Heart left ventricle (tissue), 16 donors: ENCODE data around the gene SORCS2. TPM values are rescaled to one million over a fixed set of nuclear protein-coding genes. Genes with fewer than 3 reads are reported as not detected.

ENCODE experiments used
- ATAC-seq, 4 donors: fragments of 200-7000 bp; cut with Tn5 transposase; one replicate each; pipeline ENCODE4 v1.9.1; 2020 to 2022; ENCODE audit warnings: moderate library complexity in 4 of 4, mild to moderate bottlenecking in 3 of 4, moderate number of reproducible peaks in 1 of 4
- DNase-seq, 5 donors: peaks; one replicate each; pipeline ENCODE4 v3.0.0-alpha.2; 2020
- H3K27ac ChIP-seq, 12 donors: fragments of 200-600 bp; sonication (generic) in 4 of 12; one replicate each; pipeline versions ENCODE4 v1.5.0 to v1.8.0; 2016 to 2022; ENCODE audit warnings: mild to moderate bottlenecking in 2 of 12
- H3K27me3 ChIP-seq, 9 donors: fragments of 200-600 bp; sonication (generic) in 2 of 9; one replicate each; pipeline versions ENCODE4 v1.5.1 to v1.8.0; 2016 to 2022; ENCODE audit warnings: mild to moderate bottlenecking in 3 of 9
- H3K36me3 ChIP-seq, 9 donors: fragments of 200-600 bp; sonication (generic) in 2 of 9; one replicate each; pipeline versions ENCODE4 v1.5.0 to v1.8.0; 2018 to 2022; ENCODE audit warnings: mild to moderate bottlenecking in 2 of 9
- H3K4me1 ChIP-seq, 12 donors: fragments of 200-600 bp; sonication (generic) in 4 of 12; one replicate each; pipeline versions ENCODE4 v1.5.0 to v1.8.0; 2016 to 2022; ENCODE audit warnings: mild to moderate bottlenecking in 3 of 12
- H3K4me3 ChIP-seq, 12 donors: fragments of 200-600 bp; sonication (generic) in 4 of 12; one replicate each; pipeline versions ENCODE4 v1.5.0 to v1.8.0; 2017 to 2022; ENCODE audit warnings: mild to moderate bottlenecking in 9 of 12, moderate library complexity in 4 of 12
- H3K9me3 ChIP-seq, 12 donors: fragments of 200-600 bp; sonication (generic) in 4 of 12; one replicate each; pipeline versions ENCODE4 v1.5.0 to v1.8.0; 2016 to 2022; ENCODE audit warnings: mild to moderate bottlenecking in 1 of 12
- POLR2A ChIP-seq, 2 donors: fragments of 450-650 bp; IDR thresholded peaks; one replicate each; pipeline ENCODE4 v1.6.1; 2017; ENCODE audit warnings: antibody characterized with exemption in 2 of 2, mild to moderate bottlenecking in 2 of 2, moderate library complexity in 2 of 2
- WGBS, 4 donors: extraction: QIAGEN DNeasy Blood & Tissue Kit in 2 of 4; methylation state at CpG; one replicate each; pipeline versions ENCODE4 v1.1.5 to v1.1.7; 2013 to 2018; 5-methylcytosine and 5-hydroxymethylcytosine counted together
- intact Hi-C, 10 donors: fragments of 100-400 bp; cut with DNase I; formaldehyde crosslinking; loops; one replicate each; pipeline versions ENCODE4 v1.11.1 to v1.14.2; 2022
- polyA plus RNA-seq, 2 donors: library from polyadenylated mRNA; stranded (reverse); fragments of 200-250 nt; gene quantifications; one replicate each; pipeline ENCODE4 v1.2.3, GENCODE V29; 2013
- total RNA-seq, 9 donors: library from RNA; depleted of rRNA in 2 of 9; stranded (reverse); fragments of >200 nt in 2 of 9; fragmentation: NEBNext Ultra II Directional in 3 of 9; extraction: Animal tissue kit (Norgen Biotek cat#: 25700) in 3 of 9; gene quantifications; one replicate each; pipeline versions ENCODE4 v1.1.0 to v1.2.4, GENCODE V29; 2016 to 2023
- TF ChIP-seq, protein P1 (sequence below), 12 donors: fragments of 200-600 bp; sonication (generic) in 4 of 12; IDR thresholded peaks; one replicate each; pipeline versions ENCODE4 v1.5.0 to v1.8.0; 2018 to 2022; ENCODE audit warnings: antibody characterized with exemption in 12 of 12, mild to moderate bottlenecking in 5 of 12
- donor health status: ischemic (EF 13 %, LVEDD 7.1; RV severe dilation, severe dysfunction).
- donor health status: healthy with polysubstance abuse.
- donor health status: DM: no; HTN: yes; CAD: no.
- donor health status: DM: no; HTN: no; CAD: no.
- donor health status: ischemic (EF 25% LVEDD 6.9; RV normal size, moderate dysfunction).
- donor health status: ischemic (EF 25% LVEDD 5.7; RV mildly dilated, moderate dysfunction).
- donor health status: healthy.
- donor health status: DM: yes; HTN: yes; CAD: no.
- donor health status: ischemic (EF 35%, LVEDD 5.7; RV mildly dilated, moderate dysfunction).
- donor health status: nonischemic (EF 11% LVEDD 7.7; RV severe dilation, severe dysfunction).
- donor health status: DM: yes; HTN: yes; CAD: no.
- donor health status: PGD.
- donor health status: ischemic (EF 29% LVEDD 5.4; RV normal size, mild dysfunction).
- donor health status: nonischemic (EF 23%, LVEDD 6.1; RV moderate dilation, normal function).

The SORCS2 gene
- total and polyA plus RNA-seq, 11 donors, result 0.28 to 5.5 (median 2.4) TPM

DNA sequence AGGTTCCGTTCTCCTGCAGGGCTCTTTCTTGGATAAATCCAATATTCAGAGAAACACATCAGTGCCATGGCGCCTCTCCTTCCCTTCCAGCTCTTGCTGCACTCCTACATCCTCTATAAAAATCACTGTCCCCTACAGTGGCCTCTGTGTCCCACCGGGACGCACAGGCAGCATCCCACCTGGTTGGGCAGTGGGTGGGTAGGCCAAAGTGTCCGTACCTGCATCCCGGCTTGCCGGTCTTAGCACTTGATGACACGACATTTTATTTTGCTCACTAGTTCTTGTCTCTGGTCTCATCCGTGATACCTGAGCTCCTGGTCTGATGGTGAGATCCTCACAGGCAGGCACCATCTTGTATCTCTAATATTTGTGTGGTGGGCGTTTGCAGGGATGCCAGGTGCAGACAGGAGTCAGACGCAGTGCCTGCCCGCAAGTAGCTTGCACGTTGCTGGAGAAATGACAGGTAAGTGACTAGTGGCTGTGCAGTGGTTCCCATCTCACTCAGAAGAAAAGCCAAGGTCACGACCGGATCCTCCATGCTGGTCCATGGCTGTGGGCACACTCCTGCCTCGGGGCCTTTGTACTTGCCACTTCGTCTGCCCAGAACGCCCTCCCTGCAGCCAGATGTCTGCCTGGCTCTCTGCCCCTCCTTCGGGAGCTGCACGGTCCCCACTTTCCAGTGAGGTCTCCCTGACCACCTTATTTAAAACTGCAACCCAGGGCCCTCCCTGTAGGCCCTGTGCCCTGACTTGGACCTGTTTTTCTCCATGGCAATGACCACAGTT lies 109.7 kb downstream of the SORCS2 start:
- no peak overlapping the region for H3K27ac ChIP-seq
- peak in 1 of 5 donors; percentile 54 for DNase-seq
- H3K36me3 ChIP-seq, result no peaks in the 10 kb centered on the region
- 83 to 92% (median 89%) methylated on average over 19 to 20 of the region's 20 CpGs for WGBS, 4 donors
- no peak for ATAC-seq
- no peak overlapping the region for H3K4me3 ChIP-seq
- peaks cover 0 to 7% (median under 1%) of the 10 kb centered on the region in 12 donors for H3K4me1 ChIP-seq
- no peaks in the 10 kb centered on the region for H3K9me3 ChIP-seq
- H3K27me3 ChIP-seq, result peaks cover 0 to 4% (median 0%) of the 10 kb centered on the region in 9 donors
- no peak for TF ChIP-seq POLR2A (IDR thresholded peaks at IDR 0.05)
- TF ChIP-seq, protein P1, sequence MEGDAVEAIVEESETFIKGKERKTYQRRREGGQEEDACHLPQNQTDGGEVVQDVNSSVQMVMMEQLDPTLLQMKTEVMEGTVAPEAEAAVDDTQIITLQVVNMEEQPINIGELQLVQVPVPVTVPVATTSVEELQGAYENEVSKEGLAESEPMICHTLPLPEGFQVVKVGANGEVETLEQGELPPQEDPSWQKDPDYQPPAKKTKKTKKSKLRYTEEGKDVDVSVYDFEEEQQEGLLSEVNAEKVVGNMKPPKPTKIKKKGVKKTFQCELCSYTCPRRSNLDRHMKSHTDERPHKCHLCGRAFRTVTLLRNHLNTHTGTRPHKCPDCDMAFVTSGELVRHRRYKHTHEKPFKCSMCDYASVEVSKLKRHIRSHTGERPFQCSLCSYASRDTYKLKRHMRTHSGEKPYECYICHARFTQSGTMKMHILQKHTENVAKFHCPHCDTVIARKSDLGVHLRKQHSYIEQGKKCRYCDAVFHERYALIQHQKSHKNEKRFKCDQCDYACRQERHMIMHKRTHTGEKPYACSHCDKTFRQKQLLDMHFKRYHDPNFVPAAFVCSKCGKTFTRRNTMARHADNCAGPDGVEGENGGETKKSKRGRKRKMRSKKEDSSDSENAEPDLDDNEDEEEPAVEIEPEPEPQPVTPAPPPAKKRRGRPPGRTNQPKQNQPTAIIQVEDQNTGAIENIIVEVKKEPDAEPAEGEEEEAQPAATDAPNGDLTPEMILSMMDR (IDR thresholded peaks at IDR 0.05), result no peak
- intact Hi-C loops, result loop anchor here in 4 of 10 donors (10.0 kb wide), 3 partner anchors 93 to 423 kb away; no protein-coding TSS in a partner anchor

DNA sequence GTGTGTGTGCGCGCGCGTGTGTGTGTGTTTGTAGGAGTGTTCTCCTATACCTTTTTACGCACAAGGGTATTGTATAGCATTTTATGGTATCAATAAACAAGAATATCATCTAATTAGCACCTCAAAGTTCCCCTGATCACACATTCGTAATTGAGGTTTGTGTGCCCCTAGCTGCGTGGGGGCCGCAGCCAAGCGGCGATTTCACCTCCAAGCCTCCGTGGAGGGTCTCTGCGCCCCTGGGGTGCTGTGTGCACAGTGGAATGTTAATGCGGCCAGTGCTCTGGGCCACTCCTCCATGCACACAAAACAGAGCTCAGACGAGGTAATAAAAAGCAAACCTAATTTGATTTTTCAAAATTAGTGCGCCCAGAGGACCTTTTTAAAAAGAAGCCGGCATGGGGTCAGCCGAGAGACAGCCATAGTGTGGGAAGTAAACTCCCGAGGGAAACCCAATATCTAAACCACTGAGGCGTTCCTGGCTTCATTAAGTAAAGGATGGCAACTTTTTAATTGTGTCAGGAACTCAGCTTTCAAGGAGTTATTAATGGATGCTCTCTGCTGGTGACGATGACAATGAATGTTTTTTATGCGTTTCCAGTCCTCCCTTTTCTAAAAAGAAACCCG lies 110.6 kb downstream of the SORCS2 start:
- Histone ChIP-seq H3K27ac (no peak overlapping the region), H3K4me1 (peaks cover 0 to 15% (median 4%) of the 10 kb centered on the region in 12 donors), H3K27me3 (peaks cover 0 to 4% (median 0%) of the 10 kb centered on the region in 9 donors), H3K4me3 (no peak overlapping the region), H3K36me3 (no peaks in the 10 kb centered on the region), H3K9me3 (no peaks in the 10 kb centered on the region)
- ATAC-seq (no peak), DNase-seq (no peak)
- intact Hi-C loops, result loop anchor here in 4 of 10 donors (10.0 kb wide), 3 partner anchors 92 to 422 kb away; no protein-coding TSS in a partner anchor
- no peak for TF ChIP-seq POLR2A (IDR thresholded peaks at IDR 0.05)
- TF ChIP-seq, protein P1 (IDR thresholded peaks at IDR 0.05), result no peak
- 74 to 87% (median 80%) methylated on average over 22 of the region's 22 CpGs for WGBS, 4 donors

DNA sequence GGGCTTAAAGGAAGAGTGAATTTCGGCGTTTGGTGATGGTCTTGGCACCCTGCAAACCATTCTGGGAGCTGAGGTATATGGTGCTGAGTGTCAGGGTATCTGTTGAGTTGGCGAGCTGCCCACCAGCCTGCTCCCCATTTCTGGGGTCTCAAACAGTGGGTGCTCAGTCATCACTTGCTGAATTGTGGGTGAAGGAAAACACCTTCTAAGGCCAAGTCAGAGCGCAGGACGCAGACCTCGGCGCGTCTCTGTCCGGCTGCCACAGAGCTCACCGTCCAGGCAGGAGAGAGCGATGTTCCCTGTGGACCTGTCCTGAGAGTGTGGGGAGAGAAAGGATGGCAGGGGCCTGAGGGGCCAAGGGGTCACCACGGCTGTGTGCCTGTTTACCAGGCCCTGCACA lies 111.2 kb downstream of the SORCS2 start:
- Histone ChIP-seq H3K9me3 (no peaks in the 10 kb centered on the region), H3K27ac (no peak overlapping the region), H3K27me3 (peaks cover 0 to 3% (median 0%) of the 10 kb centered on the region in 9 donors), H3K4me3 (no peak overlapping the region), H3K4me1 (peaks cover 0 to 16% (median 4%) of the 10 kb centered on the region in 12 donors), H3K36me3 (no peaks in the 10 kb centered on the region)
- TF ChIP-seq POLR2A (IDR thresholded peaks at IDR 0.05), result no peak
- TF ChIP-seq, protein P1 (IDR thresholded peaks at IDR 0.05), result no peak
- DNase-seq, result peak in 1 of 5 donors; percentile 54
- WGBS, 4 donors, result 78 to 91% (median 89%) methylated on average over 6 to 12 of the region's 12 CpGs
- no peak for ATAC-seq
- intact Hi-C loops, result loop anchor here in 4 of 10 donors (10.0 kb wide), 3 partner anchors 91 to 421 kb away; no protein-coding TSS in a partner anchor

DNA sequence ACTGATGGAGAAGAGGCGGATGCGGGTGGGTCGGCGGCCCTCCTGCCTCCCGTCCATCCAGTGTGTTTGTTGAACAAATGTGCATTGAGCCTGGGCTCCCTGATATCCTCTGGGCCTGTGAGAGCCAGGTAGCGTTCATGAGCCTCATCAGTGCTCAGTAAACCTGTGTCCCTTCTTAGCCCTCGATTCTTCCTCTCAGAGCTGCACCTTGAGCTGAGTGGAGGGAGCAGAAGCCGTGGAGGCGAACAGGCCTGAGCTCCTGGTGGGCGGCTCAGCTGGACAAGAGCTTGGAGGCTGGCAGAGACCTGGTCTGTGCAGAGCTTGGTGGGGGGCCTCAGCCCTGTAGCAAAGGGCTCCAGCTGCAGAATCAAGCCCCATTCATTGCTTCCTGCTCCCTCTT lies 112.1 kb downstream of the SORCS2 start:
- WGBS, 4 donors, result 84 to 90% (median 87%) methylated on average over 7 to 10 of the region's 10 CpGs
- peak in 1 of 5 donors; percentile 19 for DNase-seq
- intact Hi-C loops, result loop anchor here in 4 of 10 donors (10.0 kb wide), 3 partner anchors 90 to 420 kb away; no protein-coding TSS in a partner anchor

More for the DNA sequence above, 112.1 kb downstream of the SORCS2 start:
- H3K4me3 ChIP-seq, result no peak overlapping the region
- no peak overlapping the region for H3K27ac ChIP-seq
- TF ChIP-seq POLR2A (IDR thresholded peaks at IDR 0.05), result no peak
- TF ChIP-seq, protein P1 (IDR thresholded peaks at IDR 0.05), result no peak
- H3K27me3 ChIP-seq, result no peaks in the 10 kb centered on the region
- H3K36me3 ChIP-seq, result no peaks in the 10 kb centered on the region
- no peaks in the 10 kb centered on the region for H3K9me3 ChIP-seq
- H3K4me1 ChIP-seq, result peaks cover 0 to 20% (median 4%) of the 10 kb centered on the region in 12 donors
- no peak for ATAC-seq
